Brain microvascular endothelial cell (primary cell): ENCODE measurements around the gene ARHGAP32.
A peak's percentile ranks its signal among the peaks of the same experiment; 100 is the strongest.

Experiments
- DNase-seq: peaks from one replicate; pipeline ENCODE4 v3.0.0-alpha.2; 2020
- H3K27ac ChIP-seq: fragments of 250-450 bp; sonication (Bioruptor Pico); 2 replicates; pipeline ENCODE4 v1.5.1; 2020; ENCODE audit warnings: mild to moderate bottlenecking, moderate library complexity
- H3K27me3 ChIP-seq: fragments of 250-450 bp; sonication (Bioruptor Pico); replicated peaks from 2 replicates; pipeline ENCODE4 v1.5.1; 2020; ENCODE audit warnings: mild to moderate bottlenecking
- H3K36me3 ChIP-seq: fragments of 250-450 bp; sonication (Bioruptor Pico); replicated peaks from 2 replicates; pipeline ENCODE4 v1.5.1; 2020; ENCODE audit warnings: mild to moderate bottlenecking
- H3K4me3 ChIP-seq: 2 replicates; pipeline ENCODE4 v1.5.1; 2011; ENCODE audit warnings: low read depth, mild to moderate bottlenecking, control low read depth, low read length, moderate library complexity
- CTCF ChIP-seq: IDR thresholded peaks from 2 replicates; pipeline ENCODE4 v1.5.1; 2011; ENCODE audit warnings: low read depth, mild to moderate bottlenecking, moderate library complexity, low read length, control low read depth, inconsistent platforms; ENCODE audit errors: missing control alignments
- in situ Hi-C: cut with HindIII; loops from 2 replicates; pipeline ENCODE4 v1.10.0; 2017; ENCODE audit warnings: low sequenced_read_pairs, low pct_ligation_motif_present

Gene ARHGAP32

GRCh38 chr11:129075757-129076156 lies 116.4 kb downstream of the ARHGAP32 start:
- in situ Hi-C loops = no loop called here
- Histone ChIP-seq H3K4me3 (no peak overlapping the region), H3K27me3 (no peaks in the 10 kb centered on the region), H3K27ac (no peak overlapping the region), H3K36me3 (no peaks in the 10 kb centered on the region)
- DNase-seq = no peak
- no peak for TF ChIP-seq CTCF

DNA sequence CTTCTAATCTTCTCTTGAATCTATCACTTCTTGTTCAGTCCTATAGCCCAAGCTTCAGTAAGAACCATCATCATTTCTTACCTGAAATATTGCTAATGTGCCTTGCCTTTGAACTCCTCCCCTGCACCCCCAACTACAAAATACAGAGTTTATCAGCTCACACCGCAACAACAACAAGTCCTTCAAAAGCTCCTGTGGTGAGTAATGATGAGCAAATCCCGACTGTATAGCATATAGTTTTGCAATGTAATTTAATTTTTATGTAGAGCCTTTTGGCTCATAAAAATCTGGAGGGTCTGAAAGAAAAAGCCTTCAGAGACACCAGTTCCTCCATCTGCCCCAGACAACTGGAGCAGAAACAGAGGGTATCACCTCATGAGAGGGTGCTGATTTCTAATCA lies 124.7 kb downstream of the ARHGAP32 start:
- Histone ChIP-seq H3K36me3 (no peaks in the 10 kb centered on the region), H3K27me3 (no peaks in the 10 kb centered on the region), H3K4me3 (no peak overlapping the region), H3K27ac (no peak overlapping the region)
- no peak for TF ChIP-seq CTCF
- DNase-seq = peak; percentile 32
- in situ Hi-C loops = no loop called here

DNA sequence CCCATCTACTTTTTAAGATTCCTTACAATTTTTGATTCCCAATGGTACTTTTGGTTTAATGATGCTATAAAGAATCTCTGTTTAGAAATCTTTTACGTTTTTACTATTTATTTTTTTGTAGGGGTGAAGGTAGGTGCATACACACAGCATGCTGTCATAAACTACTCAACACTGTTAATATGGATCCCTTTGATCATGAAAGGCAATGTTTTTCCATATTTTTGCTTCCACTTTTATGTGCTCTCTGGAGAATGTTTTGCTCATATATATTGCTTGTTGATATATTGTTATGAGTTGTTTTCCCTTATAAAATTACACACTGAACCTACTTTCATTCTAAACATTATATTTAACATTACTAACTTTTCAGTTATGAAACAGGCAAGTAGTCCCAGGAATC lies 125.9 kb downstream of the ARHGAP32 start:
- no peak for DNase-seq
- Histone ChIP-seq H3K27ac (no peak overlapping the region), H3K27me3 (no peaks in the 10 kb centered on the region), H3K36me3 (no peaks in the 10 kb centered on the region), H3K4me3 (no peak overlapping the region)
- no peak for TF ChIP-seq CTCF
- in situ Hi-C loops = no loop called here

DNA sequence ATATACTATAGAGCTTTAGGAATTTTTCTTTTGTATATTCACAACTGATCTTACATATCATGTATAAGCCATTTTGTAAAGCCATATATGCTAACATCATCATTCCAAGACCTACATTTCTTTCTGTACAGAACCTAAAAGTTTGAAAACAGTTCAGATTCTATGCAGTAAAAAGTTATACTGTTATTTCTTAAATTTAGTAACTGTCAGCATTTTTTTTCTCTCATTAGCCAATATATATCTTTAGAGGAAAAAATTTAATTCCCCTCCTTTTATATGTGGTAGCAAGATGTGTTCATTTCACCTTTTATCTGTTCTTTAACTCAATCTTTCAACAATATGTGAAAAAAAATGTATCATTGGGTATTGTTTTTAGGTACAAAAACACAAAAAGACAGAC lies 129.0 kb downstream of the ARHGAP32 start:
- in situ Hi-C loops = no loop called here
- TF ChIP-seq CTCF = no peak

GRCh38 chr11:129061492-129062230 lies 130.5 kb downstream of the ARHGAP32 start:
- no peaks in the 10 kb centered on the region for H3K36me3 ChIP-seq
- in situ Hi-C loops = no loop called here
- peak; percentile 82 for DNase-seq
- H3K4me3 ChIP-seq = no peak overlapping the region
- H3K27me3 ChIP-seq = no peaks in the 10 kb centered on the region
- TF ChIP-seq CTCF = no peak
- peak overlapping the region; percentile 13 for H3K27ac ChIP-seq

More for the DNA sequence above, 129.0 kb downstream of the ARHGAP32 start:
- no peaks in the 10 kb centered on the region for H3K27me3 ChIP-seq
- H3K4me3 ChIP-seq = no peak overlapping the region
- no peaks in the 10 kb centered on the region for H3K36me3 ChIP-seq
- H3K27ac ChIP-seq = no peak overlapping the region
- DNase-seq = no peak

GRCh38 chr11:129056916-129057315 lies 135.2 kb downstream of the ARHGAP32 start:
- no peak for TF ChIP-seq CTCF
- no peak for DNase-seq
- H3K36me3 ChIP-seq = no peaks in the 10 kb centered on the region
- no peak overlapping the region for H3K27ac ChIP-seq
- H3K27me3 ChIP-seq = no peaks in the 10 kb centered on the region
- no peak overlapping the region for H3K4me3 ChIP-seq
- in situ Hi-C loops = no loop called here
